NCI-H1417 treated with DMSO at 0.1 percent for 48 hours (cell line): ENCODE measurements around the gene OR2S2.
"Not testable (repeated sequence)": the region's sequence is repeated elsewhere in the genome, so short reads cannot be mapped to it uniquely, and the experiment has no call there.

Source experiments
- DNase-seq: peaks from one replicate; lab custom pipeline; 2025; lab: John Stamatoyannopoulos, UW

OR2S2 gene, protein sequence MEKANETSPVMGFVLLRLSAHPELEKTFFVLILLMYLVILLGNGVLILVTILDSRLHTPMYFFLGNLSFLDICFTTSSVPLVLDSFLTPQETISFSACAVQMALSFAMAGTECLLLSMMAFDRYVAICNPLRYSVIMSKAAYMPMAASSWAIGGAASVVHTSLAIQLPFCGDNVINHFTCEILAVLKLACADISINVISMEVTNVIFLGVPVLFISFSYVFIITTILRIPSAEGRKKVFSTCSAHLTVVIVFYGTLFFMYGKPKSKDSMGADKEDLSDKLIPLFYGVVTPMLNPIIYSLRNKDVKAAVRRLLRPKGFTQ

DNA sequence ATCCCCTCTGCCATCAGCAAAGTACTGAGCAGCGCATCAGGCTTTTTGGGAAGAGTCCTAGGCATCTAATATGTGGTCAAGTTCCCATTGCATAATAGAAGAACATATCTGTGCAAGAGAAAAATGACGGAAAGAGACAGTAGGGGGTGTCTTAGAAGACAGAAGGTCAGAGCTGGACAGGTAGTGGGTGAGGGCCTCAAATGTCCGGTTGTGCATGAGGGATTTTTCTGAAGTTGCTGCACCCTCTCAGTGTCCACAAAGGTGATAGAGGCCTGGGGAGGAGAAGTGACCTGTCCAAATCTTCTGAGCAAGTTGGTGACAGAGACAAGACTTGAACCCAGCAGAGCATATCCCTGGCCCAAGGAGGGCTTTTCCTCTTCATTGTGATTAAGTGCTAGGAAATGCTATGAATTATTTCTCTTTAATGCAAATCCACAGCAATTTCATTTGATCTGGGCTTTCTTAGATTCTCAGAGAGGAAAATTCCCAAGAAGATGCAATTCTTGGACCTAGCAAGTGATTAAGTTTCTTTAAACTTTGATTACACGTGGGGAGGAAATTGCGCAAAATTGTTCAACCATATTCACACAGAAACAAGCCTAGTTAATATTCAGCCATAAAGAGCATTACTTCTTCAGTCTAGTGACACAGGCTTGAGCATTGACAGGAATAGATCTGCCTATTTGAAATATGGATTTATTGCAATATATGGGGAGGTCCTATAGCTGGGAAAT lies at the start of gene OR2S2:
Gene OR2S2 (minus strand): TSS at position 51 of the 734 bp plus-strand sequence. CDS start 56 bp downstream, outside the sequence.
- no peak for DNase-seq

DNA sequence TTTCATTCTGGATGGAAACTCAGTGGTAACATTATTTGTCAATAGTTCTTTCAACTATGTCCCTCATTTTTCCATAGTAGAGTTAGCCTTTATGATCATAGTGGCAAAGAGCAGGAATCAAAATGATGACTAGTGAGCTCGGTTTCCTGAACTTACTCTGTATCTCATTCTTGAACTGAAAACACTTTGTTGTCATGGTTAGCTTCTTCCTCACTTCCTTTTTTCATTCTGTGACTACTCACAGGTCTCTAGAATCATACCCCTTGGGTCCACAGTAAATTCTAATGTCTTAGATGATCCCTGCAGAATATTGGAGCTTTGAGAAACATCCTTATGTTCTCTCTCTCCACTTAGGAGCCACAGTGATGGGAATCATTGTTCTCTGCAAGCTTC lies 49.4 kb upstream of the OR2S2 start:
- no peak for DNase-seq

DNA sequence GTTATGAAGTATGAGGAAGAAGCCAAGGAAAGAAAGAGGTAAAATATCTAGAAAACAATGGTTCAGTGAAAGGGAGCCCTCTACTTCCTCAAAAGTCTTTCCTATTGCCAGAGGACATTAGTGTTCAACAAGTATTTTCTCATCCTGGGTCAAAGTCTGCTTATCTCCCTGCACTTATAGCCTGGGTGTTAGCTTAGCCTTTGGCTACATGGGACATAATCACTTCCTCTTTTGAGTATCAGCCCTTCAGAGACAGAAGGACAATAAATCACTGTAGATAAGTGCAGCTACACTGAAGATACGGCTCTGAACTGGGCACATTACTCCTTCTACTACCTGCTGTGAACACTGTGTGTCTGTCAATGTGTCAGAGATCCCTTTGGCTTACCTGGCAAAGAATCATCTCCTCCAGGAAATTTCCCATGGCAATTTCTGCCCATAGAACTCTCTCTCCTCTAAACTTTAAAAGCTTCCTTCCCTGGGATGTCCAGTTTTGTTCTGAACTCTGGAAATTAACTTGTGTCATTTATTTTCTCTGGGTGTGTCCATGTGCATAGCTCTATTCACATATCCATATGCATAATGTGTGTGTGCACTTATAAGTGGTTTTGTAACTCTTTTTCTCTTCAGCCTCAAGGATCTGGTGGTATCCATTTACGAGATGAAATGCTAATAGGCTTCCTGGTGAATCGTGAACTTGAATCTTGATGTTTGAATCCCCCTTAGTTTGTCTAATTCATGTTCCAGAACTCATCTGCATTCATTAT lies 48.8 kb upstream of the OR2S2 start:
- no peak for DNase-seq

DNA sequence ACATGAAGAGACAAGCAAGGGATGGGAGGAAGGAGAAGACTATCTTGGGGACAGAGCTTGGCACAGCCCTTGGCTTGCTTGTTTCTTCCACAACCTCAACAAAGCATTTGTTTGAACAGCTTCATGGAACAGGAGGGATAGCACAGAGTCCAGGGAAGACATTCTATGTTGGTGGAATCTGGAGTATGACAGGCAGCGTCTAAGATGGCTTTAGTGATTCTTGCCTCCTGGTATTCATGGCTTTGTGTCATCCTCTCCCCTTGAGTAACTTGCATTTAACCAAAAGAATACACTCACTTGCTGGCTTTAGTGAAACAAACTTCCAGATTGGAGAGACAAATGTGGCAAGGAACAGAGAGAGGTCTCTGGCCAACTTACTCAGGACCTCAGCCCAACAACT lies 47.9 kb upstream of the OR2S2 start:
- no peak for DNase-seq

DNA sequence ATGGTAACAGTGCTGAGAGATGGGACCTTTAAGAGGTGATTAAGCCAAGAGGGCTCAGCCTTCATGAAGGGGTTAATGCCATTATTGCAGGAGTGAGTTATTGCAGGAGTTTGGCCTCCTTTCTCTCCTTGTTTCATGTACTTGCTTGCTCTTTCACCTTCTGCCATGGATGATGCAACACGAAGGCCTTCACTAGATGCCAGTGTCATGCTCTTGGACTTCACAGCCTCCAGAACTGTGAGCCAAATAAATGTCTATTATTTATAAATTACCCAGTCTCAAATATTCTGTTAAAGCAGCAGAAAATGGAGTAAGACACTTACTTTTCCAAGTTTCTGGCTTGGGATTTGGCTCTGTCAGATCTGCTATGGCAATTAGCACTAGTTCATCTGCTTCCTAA lies 40.4 kb upstream of the OR2S2 start:
- no peak for DNase-seq

DNA sequence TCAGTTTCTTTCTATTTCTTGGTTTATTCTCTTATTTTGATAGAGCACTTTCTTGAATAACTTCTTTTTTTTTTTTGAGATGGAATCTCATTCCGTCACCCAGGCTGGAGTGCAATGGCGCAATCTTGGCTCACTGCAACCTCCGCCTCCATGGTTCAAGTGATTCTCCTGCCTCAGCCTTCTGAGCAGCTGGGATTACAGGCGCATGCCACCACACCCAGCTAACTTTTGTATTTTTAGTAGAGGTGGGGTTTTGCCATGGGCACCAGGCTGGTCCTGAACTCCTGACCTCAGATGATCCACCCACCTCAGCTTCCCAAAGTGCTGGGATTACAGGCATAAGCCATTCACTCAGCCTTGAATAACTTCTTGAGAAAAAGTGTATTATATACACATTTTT lies 39.1 kb upstream of the OR2S2 start:
- not testable (repeated sequence) for DNase-seq

DNA sequence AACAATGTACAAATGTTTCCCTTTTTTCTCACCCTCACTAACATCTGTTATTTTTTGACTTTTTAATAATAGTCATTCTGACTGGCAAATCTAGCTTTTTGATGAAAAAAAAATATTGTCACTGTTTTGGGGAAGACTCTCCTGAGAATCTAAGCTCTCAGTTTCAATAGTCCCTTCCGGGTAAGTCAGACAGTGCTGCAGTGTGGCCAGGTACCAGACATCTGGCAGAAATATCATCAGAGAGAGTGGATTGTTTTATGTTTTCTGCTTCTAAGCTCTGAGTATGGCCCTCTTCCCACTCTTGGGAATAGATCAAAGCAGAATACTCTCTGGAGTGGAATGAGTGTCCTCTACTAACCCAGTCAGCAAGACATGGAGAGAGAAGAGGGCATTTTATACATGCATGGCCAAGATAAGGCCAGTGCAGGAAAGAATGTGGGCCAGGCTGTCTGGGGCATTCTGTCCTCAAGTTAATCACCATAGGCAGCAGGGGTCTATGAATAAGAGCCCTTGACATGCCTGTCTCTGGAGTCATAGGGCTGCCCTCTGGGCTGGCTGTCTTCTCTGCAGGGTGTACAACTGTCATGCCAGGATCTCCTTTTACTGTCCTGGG lies 38.5 kb upstream of the OR2S2 start:
- DNase-seq: no peak

DNA sequence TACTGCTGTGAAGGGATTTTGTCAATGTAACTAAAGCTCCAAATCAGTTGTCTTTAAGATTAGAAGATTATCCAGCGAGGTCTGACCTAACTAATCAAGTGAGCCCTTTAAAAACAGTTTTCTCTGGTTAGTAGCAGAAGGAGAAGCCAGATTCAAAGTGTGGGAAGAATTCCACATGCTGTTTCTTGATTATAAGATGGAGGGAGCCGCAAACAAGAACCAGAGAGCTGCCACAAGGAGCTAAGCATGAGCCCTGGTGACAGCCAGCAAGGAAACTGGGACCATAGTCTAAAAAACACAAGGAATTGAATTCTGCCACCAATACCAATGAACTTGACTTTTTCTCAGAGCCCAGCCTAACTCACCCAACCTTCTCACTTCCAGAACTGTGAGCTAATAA lies 37.0 kb upstream of the OR2S2 start:
- no peak for DNase-seq

DNA sequence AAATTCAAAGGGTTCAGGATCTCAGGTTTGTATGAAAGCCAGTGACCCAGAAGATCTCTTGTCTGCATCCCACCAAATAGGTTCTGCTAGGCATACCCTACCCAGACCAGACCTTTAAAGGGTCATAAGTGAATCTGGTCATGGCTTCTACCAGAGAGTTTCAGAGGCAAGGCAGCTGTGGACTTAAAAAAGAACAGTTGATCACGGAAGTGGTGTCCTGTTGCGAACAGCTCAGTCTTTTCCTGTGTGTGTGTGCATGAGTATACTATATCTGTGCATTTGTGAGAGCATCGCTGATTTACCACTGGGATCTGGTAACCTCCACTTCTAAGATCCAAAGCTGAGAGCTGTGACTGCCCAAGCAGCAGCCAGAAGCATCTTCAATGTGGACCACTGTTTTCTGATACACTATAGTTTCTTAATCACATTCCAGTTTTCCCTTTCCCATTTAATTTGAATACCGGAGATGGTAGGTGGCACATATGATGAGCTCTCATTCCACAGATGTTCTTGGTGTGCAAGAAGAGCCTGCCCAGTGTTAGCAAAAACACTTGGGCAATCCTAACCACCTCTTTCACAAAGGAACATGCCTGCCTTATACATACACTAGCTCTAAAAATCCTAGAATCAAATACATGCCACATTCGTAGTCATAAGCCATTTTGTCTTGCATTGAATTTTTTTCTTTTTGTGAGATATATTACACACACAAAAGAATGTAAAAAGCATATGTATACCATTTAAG lies 36.2 kb upstream of the OR2S2 start:
- no peak for DNase-seq

DNA sequence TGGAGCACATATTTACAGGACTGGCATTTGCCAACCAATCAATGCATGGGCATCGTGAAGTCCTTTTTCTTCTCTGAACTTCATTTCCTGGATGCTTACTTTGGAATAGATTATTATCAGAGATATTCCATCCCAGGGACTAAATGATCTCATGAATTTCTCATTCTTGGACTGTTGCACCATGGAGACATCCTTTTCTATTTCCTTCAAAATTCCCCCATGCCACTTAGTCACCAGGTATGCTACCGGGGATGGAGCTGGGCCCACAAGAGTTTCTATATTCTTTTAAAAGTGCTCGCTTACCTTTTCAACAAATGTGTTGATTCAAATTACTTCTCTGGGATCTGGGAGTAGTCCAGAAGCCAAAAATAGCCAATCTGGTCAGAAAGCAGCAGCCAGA lies 35.2 kb upstream of the OR2S2 start:
- not testable (repeated sequence) for DNase-seq

DNA sequence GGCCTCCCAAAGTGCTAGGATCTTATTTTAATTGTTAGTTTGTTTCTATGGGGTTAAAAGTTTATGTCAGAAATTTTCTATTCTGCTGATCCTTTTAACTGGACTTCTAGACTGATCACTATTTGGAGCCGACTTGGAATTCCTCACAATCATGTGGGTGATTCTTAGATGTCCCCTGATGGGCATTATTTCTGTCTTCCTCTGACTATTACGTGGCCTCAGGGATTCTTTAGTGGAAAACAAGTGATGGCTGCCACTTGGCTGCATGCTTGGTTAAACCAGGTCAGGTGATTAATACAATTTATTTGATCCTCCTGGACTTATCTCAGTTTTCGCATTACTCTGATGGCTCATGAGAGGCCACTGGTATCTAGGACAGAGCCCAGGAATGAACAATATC lies 32.2 kb upstream of the OR2S2 start:
- no peak for DNase-seq

DNA sequence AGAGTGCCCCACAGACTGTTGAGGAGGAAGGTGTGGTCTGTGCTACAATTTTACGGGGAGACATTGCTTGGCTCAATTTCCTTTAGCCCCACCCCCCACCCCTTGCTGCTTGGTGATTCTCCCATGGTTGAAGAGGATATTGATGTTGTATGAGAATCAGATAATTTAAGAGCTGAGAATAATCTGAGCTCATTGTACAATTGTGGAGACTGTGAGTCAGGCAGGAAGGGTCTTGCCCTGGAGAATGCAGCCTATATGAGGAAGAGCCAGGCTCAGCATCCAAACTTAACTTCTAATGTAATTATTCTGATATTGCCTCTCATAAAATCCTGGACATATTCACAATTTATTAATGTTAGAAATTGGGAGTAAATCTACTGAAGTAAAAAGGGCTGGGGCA lies 26.1 kb upstream of the OR2S2 start:
- DNase-seq: no peak

DNA sequence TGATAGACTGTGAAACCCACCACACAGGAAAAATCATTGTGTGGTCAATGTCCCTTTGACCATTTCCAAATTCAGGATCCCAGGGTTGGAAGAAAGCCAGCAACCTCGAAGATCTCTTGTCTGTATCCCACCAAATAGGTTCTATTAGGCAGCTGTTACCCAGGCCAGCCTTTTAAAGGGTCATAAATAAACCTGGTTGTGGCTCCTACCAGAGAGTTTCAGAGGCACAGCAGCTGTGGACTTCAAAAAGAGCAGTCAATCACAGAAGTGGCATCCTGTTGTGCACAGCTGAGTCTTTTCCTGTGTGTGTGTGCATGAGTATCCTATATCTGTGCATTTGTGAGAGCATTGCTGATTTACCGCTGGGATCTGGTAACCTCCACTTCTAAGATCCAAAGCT lies 23.7 kb upstream of the OR2S2 start:
- DNase-seq: no peak

DNA sequence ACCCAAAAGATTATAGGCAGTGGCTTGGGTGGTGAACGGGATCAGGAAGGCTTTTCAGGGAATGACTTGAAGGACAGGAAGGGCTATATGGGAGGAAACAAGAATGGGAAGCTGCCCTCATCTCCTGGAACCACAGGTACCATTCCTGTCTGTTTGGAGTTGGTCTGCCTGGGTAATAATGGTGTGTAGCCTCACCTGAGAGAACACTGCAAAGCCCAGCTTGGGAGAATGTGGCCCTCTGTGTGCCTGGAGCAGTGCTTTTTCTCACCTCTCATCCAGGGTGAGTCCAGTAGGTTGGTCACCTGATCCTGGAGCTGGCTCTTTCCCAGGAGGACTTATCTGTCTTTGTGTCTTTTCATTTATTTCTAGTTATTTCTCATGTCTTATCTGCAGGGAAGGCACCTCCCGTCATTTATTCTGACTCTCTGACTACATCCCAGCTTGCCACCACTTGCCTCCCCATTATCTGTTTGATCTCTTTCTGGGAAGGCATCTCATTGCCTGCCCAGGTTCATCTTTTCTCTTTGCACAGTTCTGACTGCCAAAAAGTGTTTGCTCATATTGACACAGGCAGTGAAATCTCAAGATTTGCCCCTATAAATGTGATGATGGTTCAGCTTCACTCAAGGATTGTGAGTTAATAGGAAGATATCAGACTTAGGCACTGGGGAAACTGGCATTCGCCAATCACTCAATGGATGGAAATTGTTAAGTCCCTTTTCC lies 22.5 kb upstream of the OR2S2 start:
- DNase-seq: no peak

DNA sequence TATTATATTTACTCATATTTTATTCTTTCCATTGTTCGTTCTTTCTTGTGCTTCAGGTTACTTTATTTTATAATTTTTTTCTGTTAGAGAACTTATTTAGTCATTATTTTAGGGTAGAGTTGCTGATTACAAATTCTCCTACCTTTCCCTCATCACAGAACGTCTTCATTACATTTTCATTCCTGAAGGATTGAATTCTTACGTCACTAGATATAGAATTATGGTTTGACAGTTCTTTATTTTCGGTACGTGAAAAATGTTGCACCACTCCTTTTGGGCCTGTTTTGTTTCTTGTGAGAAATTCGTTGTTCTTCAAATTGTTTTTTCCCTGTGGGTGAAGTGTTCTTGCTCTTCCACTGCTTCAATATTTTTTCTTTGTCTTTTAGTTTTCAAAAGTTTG lies 20.8 kb upstream of the OR2S2 start:
- no peak for DNase-seq

DNA sequence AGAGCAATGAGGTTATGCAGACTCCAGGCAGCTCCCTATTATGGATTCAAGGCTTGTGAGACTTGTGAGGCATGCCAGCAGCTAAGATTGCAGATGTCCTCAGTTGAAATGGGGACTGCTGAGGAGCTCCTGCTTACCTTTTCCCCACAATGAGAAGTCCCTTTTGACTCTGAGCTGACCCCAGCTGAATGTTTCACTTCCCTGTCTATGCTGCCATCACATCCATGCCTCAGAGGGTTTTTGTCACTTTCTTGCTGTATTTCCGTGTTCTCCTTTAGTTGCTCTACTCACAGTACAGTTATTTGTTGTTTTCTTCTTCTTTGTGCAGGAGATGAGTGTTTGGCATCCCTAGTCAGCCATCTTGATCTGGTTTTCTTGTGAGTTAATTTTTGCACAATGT lies 18.8 kb upstream of the OR2S2 start:
- no peak for DNase-seq

DNA sequence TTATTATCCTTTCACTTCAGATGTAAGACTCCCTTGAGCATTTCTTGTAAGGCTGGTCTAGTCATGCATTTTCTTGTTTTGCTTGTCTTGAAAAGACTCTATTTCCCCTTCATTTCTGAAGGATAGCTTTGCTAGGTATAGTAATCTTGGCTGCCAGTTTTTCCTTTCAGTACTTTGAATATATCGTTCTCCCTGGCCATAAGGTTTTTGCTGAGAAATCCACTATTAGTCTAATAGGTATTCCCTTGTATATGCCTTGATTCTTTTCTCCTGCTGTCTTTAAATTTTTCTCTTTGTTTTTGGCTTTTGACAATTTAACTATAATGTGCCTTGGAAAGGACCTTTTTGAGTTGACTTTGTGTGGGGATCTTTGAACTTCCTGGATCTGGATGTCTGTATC lies 16.8 kb upstream of the OR2S2 start:
- no peak for DNase-seq

DNA sequence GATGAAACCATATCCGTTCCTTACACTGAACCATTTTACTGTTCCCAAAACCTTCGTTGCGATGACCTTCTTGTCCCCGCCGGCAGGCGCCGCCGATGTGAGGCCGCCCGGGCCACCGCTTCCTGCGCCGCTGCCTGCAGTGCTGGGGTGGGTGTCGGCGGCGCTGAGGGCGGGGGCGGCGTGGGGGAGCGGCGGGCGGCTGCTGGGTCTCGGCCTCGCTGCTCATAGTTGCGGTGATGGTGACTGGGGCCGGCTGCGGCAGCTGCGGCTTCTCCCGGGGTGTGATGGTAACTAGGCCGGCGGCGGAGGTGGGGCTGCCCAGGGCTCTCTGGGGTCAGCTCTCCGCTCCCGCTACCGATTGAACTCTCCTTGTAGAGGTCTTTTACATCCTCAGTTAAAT lies 14.1 kb upstream of the OR2S2 start:
- no peak for DNase-seq

DNA sequence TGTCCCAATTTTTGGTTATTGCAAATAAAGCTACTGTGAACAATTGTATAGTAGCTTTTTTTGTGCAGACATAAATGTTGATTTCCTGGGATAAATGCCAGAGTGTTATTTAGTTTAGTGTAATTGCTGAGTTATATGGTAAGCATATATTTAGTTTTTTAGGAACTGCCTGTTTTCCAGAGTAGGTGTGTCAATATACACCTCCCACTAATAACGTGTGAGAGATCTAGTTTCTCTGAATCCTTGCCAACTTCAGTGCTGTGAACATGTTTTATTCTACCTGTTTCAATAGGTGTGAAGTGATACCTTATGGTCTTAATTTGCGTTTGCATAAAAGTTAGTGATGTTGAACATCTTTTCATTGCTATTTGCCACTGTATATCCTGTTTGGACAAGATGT lies 9.1 kb upstream of the OR2S2 start:
- no peak for DNase-seq

DNA sequence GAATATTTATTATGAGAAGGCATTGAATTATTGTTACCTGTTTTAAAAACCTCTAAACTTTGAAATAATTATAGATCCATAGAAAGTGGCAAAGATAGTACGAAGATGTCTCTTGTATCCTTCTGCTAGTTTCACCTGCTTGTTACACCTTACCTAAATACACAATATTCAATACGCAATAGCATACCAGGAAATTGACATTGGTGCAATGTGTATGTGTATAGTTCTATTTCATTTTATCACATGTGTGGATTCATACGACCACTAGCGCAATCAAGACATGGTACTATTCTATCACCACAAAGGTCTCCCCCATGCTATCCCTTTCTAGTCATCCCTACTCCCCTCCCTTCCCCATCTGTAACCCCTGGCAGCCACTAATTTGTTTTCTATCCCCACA lies 8.5 kb upstream of the OR2S2 start:
- no peak for DNase-seq

DNA sequence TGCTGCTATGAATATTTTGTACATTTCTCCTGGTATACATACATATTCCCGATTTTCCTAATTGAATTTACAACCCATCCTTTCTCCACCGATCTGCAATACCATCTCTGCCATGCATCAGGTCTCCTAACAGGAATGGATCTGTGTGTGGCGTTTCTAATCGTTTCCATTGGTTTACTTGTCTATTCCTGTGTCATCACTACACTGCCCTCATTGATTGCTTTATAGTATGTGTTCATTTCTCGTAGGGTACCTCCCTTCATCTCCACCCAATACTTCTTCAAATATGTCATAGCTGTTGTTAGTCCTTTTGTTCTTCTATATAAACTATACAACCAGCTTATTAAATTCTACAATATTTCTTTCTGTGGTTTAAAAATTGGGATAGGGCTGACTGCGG lies 7.1 kb upstream of the OR2S2 start:
- no peak for DNase-seq
